HFFc6 (cell line): Measurements from ENCODE around the gene LGALS13. TPM values are rescaled to one million over a fixed set of nuclear protein-coding genes. Genes with fewer than 3 reads are reported as not detected.

Experiments
- DNase-seq: peaks from one replicate; pipeline ENCODE4 v3.0.0-alpha.2; 2018
- H3K27ac Mint-ChIP-seq: 2 replicates; pipeline ENCODE4 v1.8.0; 2020; ENCODE audit warnings: mild to moderate bottlenecking, mixed read lengths
- H3K27me3 Mint-ChIP-seq: 2 replicates; pipeline ENCODE4 v1.8.0; 2021; ENCODE audit warnings: mild to moderate bottlenecking, moderate library complexity, mixed read lengths; ENCODE audit not compliant: insufficient read depth
- H3K36me3 Mint-ChIP-seq: 2 replicates; pipeline ENCODE4 v1.8.0; 2021; ENCODE audit warnings: low read depth, mixed read lengths
- H3K4me1 Mint-ChIP-seq: 2 replicates; pipeline ENCODE4 v1.8.0; 2020; ENCODE audit warnings: low read depth, mixed read lengths
- H3K4me3 Mint-ChIP-seq: 2 replicates; pipeline ENCODE4 v1.8.0; 2020; ENCODE audit warnings: mild to moderate bottlenecking, moderate library complexity, mixed read lengths
- H3K9me3 Mint-ChIP-seq: 2 replicates; pipeline ENCODE4 v1.8.0; 2020; ENCODE audit warnings: mild to moderate bottlenecking, mixed read lengths
- CTCF ChIP-seq: fragments of 200-600 bp; sonication (generic); IDR thresholded peaks from 2 replicates; pipeline ENCODE4 v1.5.0; 2021; ENCODE audit warnings: antibody characterized with exemption, mild to moderate bottlenecking
- total RNA-seq, 6 experiments: library from RNA; stranded (reverse); fragmentation: NEBNext Ultra II Directional; extraction: Animal tissue kit (Norgen Biotek cat#: 25700); gene quantifications; 2 replicates in 1 of 6; 3 replicates in 5 of 6; pipeline ENCODE4 v1.2.3, GENCODE V29; 2021

The LGALS13 gene
- total RNA-seq, 6 experiments from 2014 or later, result not detected

GRCh38 chr19:39558624-39559117, 43.7 kb upstream of the LGALS13 start:
- DNase-seq, result no peak
- no peaks in the 10 kb centered on the region for H3K36me3 Mint-ChIP-seq
- H3K4me3 Mint-ChIP-seq, result no peak overlapping the region
- no peak for TF ChIP-seq CTCF
- peaks cover 17% of the 10 kb centered on the region for H3K27me3 Mint-ChIP-seq
- H3K9me3 Mint-ChIP-seq, result no peaks in the 10 kb centered on the region
- H3K27ac Mint-ChIP-seq, result no peak overlapping the region
- H3K4me1 Mint-ChIP-seq, result peaks cover 5% of the 10 kb centered on the region; the same call in 1 of the 2 replicates

GRCh38 chr19:39563408-39563807, 38.9 kb upstream of the LGALS13 start:
- no peak for TF ChIP-seq CTCF
- Mint-ChIP-seq H3K36me3 (no peaks in the 10 kb centered on the region), H3K4me3 (no peak overlapping the region), H3K27me3 (peaks cover 5% of the 10 kb centered on the region), H3K4me1 (peaks cover 2% of the 10 kb centered on the region), H3K27ac (no peak overlapping the region), H3K9me3 (no peaks in the 10 kb centered on the region)
- DNase-seq, result no peak

- no peak overlapping the region for H3K4me3 Mint-ChIP-seq
- H3K36me3 Mint-ChIP-seq, result no peaks in the 10 kb centered on the region
- no peak for TF ChIP-seq CTCF
- H3K4me1 Mint-ChIP-seq, result peaks cover 9% of the 10 kb centered on the region
- no peaks in the 10 kb centered on the region; the same call in 1 of the 2 replicates for H3K27me3 Mint-ChIP-seq
- no peaks in the 10 kb centered on the region for H3K9me3 Mint-ChIP-seq
- DNase-seq, result no peak
- H3K27ac Mint-ChIP-seq, result no peak overlapping the region
These were observed 36.3 kb upstream of the LGALS13 start for GRCh38 chr19:39566064-39566463.

GRCh38 chr19:39568604-39569003, 33.7 kb upstream of the LGALS13 start:
- Mint-ChIP-seq H3K4me3 (no peak overlapping the region), H3K27ac (no peak overlapping the region), H3K27me3 (no peaks in the 10 kb centered on the region; the same call in 1 of the 2 replicates), H3K9me3 (no peaks in the 10 kb centered on the region), H3K36me3 (no peaks in the 10 kb centered on the region), H3K4me1 (peaks cover 9% of the 10 kb centered on the region)
- DNase-seq, result no peak
- TF ChIP-seq CTCF, result no peak

GRCh38 chr19:39582442-39582841, 19.9 kb upstream of the LGALS13 start:
- no peaks in the 10 kb centered on the region for H3K36me3 Mint-ChIP-seq
- peaks cover 4% of the 10 kb centered on the region; the same call in 1 of the 2 replicates for H3K9me3 Mint-ChIP-seq
- no peak for TF ChIP-seq CTCF
- H3K27ac Mint-ChIP-seq, result no peak overlapping the region
- H3K27me3 Mint-ChIP-seq, result no peaks in the 10 kb centered on the region; the same call in 1 of the 2 replicates
- H3K4me3 Mint-ChIP-seq, result no peak overlapping the region
- no peaks in the 10 kb centered on the region for H3K4me1 Mint-ChIP-seq
- DNase-seq, result no peak
